HG03108 (cell line): Measurements from ENCODE around the gene TET1.
"Not testable (repeated sequence)": the region's sequence is repeated elsewhere in the genome, so short reads cannot be mapped to it uniquely, and the experiment has no call there.

ENCODE experiments used
- ATAC-seq: cut with Tn5 transposase; IDR thresholded peaks from one replicate; pipeline ENCODE4 v1.9.1; 2021; ENCODE audit warnings: moderate library complexity; ENCODE audit not compliant: unreplicated experiment

TET1 gene

DNA sequence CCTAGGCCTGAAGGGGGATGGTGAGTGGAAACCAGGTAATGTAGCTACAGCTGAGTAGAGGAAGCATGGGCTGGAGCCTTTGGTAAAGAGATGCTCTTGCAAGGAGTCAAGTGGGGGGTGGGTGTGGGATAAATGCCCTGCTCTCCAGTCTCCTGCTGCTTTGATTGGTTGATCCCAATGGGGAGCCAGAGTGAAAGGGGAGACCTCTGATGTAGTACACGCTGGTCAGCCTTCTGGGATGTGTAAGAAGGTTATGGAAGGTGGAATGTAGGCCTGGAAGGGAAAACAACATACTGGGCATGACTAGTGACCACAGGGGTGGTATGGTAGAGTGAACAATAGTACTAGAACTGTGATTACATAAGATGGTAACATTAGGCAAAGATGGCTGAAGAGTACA, 44.3 kb downstream of the TET1 start:
- ATAC-seq: no peak

DNA sequence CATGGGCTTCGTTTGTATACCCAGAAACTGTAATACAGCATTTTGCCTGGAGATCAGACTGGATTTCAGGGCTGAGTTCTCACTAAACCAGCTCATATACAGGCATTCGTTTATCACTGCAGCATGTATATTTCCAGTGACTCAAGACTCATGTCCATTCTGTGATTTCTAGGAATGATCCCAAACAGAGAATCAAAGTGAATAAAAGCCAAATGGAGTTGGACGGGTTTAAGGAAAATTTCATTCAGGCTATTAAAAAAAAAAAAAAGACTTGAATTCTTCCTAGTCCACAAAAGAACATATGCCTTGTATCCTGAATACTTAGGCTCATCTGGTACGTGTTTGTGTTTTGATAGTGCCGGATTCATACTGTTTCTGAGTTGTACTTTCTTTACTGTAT, 46.8 kb downstream of the TET1 start:
- no peak for ATAC-seq

DNA sequence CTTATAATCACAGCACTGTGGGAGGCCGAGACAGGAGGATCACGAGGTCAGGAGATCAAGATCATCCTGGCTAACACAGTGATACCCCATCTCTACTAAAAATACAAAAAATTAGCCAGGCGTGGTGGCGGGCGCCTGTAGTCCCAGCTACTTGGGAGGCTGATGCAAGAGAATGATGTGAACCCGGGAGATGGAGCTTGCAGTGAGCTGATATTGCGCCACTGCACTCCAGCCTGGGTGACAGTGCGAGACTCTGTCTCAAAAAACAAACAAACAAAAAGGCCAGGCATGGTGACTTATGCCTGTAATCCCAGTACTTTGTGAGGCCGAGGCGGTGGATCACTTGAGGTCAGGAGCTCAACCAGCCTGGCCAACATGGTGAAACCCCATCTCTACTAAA, 49.9 kb downstream of the TET1 start:
- ATAC-seq: not testable (repeated sequence)

DNA sequence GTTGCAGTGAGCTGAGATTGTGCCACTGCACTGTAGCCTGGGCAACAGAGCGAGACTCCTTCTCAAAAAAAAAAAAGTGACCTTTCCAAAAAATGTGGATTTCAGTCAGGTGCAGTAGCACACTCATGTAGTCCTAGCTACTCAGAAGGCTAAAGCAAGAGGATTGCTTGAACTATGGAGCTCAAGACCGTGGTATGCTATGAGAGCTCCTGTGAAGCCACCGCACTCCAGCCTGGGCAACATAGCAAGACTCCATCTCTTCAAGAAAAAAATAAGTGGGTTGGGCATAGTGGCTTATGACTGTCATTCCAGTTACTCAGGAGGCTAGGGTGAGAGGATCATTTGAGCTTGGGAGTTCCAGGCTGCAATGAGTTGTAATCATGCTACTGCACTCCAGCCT, 51.1 kb downstream of the TET1 start:
- ATAC-seq: no peak

DNA sequence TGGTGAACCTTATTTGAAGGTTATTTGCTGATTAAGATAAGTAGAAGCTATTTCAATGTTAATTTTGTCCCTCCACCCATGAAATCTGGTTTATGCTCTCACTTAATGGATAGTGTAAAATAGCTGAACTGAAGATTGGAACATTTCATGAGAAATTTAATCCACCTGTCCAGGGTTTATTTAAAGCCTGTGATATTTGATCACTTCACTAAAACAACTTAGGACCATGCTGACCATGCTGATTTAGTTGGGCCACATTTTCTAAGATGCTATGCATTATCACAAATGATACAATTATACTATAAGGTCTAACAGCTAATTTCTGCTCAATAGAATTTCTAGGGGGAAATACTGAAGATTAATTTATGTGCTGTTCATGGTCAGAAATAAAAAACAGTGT, 53.8 kb downstream of the TET1 start:
- ATAC-seq: not testable (repeated sequence)

DNA sequence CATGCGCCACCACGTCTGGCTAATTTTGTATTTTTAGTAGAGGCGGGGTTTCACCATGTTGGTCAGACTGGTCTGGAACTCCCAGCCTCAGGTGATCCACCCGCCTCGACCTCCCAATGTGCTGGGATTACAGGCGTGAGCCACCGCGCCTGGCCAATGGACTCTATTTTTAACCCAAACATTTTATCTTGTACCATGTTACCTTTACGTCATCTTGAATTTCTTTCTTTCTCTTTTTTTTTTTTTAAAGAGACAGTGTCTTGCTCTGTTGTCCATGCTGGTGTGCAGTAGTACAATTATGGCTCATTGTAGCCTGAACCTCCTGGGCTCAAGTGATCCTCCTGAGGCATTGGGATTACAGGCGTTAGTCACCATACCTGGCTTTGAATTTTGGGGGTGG, 57.6 kb downstream of the TET1 start:
- ATAC-seq: not testable (repeated sequence)

DNA sequence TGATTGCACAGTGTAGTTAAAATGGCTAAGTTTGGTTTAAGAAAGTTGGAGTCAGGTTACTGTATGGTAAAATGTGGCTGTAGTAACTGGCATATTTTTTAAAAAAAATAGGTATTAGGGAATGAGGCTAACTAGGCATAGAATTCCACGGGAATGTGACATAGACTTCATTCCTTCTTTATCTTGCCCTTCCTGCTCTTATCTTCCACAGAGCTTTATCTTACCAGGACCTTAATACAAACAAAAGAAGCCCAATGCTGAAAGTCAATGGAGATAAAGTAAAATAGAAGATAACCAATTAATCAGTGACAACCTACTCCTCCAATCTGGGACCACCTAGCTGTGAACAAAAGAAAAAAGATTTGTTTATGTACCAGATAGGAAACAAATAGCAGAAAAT, 58.1 kb downstream of the TET1 start:
- no peak for ATAC-seq

DNA sequence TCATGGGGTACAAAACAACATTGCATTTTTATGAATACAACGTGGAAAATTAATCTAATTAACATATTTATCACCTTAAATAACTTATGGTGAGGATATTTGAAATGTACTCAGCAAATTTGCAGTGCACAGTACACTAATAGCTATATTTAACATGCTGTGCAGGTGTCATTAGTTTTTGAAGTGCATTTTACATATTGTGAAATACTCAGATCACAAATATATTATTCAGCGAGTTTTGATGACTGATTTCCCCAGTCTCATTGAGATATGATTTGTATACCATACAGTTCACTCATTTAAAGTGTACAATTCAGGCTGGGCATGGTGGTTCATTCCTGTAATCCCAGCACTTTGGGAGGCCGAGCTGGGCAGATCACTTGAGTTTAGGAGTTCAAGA, 59.5 kb downstream of the TET1 start:
- ATAC-seq: no peak

DNA sequence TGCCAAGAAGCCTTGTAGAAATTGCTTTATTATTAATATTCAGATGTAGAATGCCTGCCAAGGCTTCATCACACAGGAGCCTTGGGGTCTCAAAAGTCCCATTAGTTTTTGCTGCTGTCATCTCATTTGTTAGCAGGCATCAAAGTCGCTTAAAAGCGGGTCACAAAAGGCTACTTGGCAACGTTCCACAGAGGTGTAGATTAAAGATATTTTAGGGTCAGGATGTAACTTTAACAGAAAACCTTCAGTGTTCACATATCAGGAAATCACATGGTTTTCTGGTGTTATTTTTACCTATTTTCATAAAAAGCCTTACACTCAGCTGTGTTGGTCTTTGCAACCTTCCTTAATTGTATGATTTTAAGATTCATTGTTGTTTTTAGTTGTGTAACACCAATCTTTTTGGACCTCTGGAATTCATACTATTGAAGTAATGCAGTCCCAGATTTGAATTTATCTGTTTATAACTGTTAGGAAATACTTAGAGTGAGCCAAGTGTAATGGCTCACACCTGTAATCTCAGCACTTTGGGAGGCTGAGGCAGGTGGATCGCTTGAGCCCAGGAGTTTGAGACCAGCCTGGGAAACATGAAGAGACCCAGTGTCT, 65.3 kb downstream of the TET1 start:
- ATAC-seq: no peak

DNA sequence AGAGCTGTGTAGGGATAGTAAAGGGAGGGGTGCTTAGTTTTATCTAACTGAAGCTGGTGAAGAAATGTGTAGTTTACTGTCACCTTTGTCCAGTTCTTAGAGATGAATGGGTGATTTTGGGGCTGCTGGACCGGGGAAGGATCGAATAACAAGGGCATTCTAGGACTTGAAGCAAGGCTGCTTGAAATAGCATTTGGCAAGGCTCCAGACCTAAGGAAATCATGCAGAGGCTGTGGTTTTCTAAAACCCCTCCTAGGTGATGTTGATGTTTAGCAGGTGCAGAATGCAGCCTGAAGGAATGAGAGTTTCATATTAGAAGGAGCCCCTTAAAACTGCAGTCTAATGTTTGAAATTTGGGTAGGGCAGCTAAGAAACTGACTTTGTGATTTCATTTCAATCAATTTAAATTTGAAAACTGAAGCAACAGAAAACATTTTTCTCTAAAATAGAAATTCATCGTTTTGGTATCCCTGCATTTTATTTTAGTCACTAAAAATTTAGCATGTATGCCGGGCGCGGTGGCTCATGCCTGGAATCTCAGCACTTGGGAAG, 68.5 kb downstream of the TET1 start:
- peak; percentile 52 for ATAC-seq

DNA sequence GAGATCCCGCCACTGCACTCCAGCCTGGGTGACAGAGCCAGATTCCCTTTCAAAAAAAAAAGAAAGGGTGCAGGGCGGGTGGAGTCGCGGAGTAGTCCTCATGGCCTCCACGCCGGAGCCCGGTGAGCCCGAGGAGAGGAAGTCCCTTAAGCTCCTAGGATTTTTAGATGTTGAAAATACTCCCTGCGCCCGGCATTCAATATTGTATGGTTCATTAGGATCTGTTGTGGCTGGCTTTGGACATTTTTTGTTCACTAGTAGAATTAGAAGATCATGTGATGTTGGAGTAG, 72.1 kb downstream of the TET1 start:
- not testable (repeated sequence) for ATAC-seq

DNA sequence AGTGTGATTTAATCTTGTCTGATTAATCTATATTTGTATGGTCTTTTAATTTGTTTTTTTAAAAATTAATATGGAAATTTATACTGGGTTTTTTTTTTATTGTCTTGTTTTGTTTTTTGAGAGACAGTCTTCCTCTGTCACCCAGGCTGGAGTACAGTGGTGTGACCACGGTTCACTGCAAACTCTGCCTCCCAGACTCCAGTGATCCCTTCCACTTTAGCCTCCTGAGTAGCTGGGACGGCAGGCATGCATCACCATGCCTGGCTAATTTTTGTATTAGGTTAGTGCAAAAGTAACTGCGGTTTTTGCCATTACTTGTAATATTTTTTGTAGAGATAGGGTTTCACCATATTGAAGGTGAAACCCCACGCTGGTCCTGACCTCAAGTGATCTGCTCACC, 73.1 kb downstream of the TET1 start:
- no peak for ATAC-seq

DNA sequence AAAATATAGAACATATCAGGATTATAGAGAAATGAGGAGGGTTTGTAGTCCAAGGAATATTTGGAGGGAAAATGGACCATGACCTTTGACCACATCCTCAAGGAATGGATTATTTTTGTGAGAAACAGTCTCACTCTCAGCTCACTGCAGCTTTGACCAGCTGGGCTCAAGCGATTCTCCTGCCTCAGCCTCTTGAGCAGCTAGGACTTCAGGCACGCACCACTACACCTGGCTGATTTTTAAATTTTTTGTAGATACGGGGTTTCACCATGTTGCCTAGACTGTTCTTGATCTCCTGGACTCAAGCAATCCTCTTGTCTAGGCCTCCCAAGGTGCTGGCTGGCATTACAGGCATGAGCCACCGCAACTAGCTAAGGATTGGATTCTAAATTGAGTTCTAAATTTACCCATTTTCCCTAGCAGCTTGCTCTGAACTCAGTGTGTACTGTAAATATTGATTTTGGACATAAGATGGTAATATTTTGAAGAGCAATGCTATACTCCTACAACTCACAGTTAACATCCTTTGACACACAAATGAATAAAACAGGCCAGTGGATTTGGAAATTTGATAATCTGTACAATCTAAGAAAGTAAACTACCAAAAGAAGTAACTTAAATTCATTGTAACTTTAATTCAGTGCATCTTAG, 73.8 kb downstream of the TET1 start:
- no peak for ATAC-seq

DNA sequence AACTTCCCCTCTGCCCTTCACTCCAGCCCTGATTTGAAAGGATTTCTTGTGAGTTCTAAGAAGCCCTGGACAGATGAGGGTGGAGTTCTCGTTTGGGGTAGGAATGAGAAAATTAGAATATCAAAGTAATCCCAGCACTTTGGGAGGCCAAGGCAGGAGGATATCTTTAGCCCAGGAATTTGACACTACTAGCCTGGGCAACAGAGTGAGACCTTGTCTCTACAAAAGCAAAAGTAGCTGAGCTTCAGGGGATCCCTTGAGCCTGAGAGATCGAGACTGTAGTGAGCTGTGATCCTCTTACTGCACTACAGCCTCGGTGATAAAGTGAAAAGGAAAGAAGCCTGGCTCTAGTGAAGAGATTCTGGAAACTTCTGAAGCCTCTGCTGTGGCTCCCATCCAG, 76.2 kb downstream of the TET1 start:
- ATAC-seq: no peak

DNA sequence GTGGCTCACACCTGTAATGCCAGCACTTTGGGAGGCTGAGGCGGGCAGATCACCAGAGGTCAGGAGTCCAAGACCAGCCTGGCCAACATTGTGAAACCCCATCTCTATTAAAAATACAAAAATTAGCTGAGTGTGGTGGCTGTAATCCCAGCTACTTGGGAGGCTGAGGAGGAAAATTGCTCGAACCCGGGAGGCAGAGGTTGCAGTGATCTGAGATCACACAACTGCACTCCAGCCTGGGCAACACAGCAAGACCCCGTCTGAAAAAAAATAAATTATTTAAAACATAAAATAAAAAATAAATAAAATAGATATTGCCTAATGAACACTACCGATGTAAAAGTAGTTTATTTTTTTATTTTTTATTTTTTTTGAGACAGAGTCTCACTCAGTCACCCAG, 83.4 kb downstream of the TET1 start:
- not testable (repeated sequence) for ATAC-seq

DNA sequence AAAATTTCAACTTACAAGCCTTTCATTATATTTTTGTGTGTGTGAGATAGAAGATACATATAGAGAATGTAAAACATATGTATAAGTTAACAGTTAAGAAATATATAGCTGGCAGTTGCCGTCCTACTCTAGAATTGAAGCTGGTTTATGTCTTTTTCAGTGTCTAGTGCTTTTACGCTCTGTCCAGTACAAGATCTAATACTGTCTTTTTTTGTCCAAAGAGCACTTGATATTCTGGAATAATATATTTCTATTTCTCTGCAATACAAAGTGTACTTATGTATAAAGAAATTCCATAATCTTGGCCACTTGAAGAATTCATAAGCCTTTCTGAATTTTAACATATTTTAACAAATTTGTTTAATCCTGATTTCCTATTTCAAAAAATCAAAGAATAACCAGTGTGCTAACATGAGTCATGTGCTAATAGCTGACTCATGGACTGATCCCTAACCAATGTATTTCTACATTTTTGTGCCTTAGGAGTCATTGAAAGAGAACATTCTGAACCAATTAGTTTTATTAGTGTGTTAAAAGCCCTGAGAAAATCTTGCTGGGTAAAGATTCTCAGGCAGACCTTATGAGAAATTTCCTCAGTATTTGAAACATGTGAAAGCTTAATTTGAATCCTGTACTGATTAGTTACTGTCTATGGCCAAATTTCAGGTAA, 87.7 kb downstream of the TET1 start:
- ATAC-seq: no peak

DNA sequence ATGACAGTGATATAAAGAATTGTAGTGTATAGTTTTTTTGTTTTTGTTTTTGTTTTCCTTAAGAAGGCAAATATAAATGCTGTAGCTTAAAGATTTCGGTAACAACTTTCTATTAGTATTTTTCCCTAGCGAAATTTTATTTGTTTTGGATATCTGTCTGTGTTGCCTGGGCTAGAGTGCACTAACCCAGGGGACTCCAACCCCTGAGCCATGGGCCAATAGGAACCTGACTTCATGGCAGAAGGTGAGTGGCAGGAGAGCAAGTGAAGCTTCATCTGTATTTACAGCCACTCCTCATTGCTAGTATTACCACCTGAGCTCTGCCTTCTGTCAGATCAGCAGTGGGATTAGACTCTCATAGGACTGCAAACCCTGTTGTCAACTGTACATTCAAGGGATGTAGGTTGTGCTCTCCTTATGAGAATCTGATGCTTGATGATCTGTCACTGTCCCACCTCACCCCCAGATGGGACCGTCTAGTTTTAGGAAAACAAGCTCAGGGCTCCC, 95.5 kb downstream of the TET1 start:
- no peak for ATAC-seq

DNA sequence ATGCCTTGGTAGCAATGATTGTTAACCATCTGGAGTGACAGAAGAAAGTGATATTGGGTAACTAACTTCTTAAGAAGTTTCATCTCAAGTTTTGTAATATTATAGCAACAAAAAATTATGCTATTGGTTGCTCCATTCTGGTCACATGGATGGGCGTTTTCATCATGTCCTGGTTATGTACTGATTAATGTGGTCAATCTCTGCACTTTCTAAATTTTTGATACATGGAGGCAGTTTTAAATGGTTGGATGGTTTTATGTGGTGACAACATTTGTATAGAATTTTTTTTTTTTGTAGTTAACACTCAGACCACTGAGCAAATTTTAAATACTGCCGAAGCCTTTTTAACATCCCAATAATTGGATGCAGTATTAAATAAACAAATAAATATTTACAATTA, 105.7 kb downstream of the TET1 start:
- no peak for ATAC-seq

DNA sequence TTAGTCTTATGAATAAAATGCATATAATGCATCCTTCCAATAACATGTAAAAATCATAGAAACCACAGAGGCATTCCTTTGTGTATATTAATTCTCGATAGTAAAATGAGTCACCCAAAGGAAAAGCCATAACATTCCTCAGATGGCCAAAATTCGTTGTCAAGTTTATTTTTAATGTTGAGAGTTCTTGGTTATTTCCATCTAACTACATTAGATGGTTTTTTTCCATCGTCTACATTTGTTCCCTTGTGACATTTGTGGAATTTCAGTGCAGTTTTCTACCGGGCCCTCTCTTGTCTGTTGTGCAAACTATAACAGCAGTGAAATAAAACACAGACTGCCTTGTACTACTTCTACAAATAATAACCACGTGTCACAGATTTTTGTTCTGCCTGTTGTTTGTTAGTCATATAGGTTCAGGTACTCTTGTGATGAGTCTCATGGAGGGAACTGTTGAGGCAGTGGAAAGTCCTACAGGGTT, 106.2 kb downstream of the TET1 start:
- ATAC-seq: no peak

DNA sequence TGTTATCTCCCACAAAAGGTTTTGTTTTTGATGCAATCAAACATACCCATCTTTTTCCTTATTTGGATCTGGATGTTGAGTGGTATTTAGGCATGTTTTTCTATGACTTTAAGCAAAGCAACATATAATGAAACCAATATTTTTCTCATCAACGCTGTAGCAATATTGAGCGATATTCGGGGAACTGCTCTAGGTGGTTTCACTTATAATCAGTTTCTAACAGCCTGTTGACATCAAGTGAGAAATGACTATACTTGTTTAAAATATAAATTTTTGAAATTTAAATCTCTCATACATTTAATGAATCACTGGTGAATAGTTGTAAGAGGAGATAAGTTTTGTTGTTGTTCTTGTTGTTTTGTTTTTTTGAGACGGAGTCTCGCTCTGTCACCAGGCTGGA, 108.1 kb downstream of the TET1 start:
- no peak for ATAC-seq

DNA sequence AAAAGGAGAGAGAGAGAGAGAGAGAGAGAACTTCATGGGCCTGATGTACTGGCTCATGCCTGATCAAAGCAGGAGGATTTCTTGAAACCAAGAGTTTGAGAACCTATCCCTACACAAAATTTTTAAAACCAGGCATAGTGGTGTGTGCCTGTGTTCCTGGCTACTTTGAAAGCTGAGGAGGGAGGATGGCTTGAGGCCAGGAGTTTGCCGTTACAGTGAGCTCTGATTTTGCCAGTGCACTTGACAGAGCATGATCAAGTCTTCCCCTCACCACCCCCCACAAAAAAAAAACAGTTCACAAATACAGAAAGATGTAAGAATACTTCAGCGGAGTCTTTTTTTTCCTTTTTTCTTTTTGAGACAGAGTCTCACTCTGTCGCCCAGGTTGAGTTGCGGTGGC, 108.8 kb downstream of the TET1 start:
- ATAC-seq: no peak

DNA sequence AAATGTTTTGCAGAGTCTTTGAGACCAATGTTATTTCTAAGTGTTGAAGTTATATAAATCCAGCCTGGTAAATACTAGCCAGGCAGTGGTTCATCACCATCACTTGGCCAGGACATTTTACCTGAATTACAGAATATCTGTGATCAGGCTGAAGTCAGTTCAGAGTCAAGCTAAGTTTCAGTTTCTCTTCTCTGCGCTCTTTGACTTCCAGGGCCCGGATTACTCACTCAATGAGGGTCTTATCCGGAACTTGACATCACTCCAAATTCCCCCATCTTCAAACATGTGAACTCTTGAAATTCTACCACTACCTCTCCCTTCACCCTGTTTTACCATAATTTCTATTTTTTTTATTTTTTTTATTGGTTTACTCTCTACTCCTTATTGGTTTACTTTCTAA, 124.3 kb downstream of the TET1 start:
- no peak for ATAC-seq
